SK-N-DZ (cell line): Measurements from ENCODE around the gene MICAL3.

Experiments used
- DNase-seq: peaks from one replicate; pipeline ENCODE4 v3.0.0-alpha.2; 2015; ENCODE audit warnings: low spot score

Gene MICAL3

DNA sequence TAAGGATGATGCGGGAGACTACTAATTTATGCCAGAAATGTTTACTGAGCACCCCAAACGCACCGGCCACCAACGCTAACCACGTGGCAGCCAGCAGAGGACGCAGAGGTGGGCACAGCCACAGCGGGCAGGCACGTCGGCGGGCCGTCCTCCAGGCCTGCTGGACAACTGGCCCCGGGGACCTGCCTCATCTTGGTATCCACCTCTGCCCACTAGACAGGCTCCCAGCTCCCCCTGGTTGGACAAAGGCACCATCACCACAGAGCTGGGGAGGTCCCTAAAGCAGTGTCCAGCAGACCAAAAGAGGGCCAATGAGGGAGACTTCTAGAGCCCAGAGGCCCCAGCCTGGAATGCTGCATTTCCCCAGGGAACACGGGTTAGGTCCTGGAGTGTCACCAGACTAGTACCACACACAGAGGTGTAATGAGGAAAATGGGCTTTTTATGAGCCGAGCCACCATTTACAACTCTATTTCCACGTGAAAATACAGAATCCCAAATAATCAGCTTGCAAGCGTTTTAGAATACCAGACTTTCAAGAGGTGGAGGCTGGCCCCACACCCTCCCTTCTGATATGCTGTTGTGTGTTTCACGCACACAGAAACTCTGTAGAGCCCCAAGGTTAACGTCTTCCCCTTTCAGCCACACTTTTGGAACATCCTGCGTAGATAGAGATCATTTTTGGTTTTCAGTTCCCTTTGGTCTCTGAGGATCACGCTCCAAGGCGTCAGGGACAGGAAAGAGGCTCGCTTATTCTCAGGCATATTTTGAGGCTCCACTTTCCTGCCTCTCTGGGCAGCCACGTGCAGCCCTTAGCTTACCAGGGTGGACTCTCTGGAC, 226.4 kb downstream of the MICAL3 start:
- no peak for DNase-seq

DNA sequence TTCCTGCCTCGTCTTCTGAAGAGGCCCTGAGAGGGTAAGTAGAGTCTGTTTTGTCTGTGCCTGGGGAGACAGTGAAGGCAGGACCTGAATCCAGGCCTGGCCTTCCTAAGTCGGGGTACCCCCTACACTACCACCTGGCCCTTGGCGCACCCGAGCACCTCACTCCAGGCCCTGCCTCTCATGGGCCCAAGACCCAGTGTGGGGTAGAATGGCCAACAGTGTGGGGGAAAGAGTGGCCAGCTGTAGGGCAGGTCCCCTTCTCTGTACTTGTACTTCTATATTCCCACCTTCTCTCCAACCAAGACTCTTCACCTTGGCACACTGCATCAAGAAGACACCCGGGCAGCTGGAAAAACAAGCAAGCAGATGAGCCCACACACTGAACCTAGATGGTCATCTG, 227.7 kb downstream of the MICAL3 start:
- no peak for DNase-seq

DNA sequence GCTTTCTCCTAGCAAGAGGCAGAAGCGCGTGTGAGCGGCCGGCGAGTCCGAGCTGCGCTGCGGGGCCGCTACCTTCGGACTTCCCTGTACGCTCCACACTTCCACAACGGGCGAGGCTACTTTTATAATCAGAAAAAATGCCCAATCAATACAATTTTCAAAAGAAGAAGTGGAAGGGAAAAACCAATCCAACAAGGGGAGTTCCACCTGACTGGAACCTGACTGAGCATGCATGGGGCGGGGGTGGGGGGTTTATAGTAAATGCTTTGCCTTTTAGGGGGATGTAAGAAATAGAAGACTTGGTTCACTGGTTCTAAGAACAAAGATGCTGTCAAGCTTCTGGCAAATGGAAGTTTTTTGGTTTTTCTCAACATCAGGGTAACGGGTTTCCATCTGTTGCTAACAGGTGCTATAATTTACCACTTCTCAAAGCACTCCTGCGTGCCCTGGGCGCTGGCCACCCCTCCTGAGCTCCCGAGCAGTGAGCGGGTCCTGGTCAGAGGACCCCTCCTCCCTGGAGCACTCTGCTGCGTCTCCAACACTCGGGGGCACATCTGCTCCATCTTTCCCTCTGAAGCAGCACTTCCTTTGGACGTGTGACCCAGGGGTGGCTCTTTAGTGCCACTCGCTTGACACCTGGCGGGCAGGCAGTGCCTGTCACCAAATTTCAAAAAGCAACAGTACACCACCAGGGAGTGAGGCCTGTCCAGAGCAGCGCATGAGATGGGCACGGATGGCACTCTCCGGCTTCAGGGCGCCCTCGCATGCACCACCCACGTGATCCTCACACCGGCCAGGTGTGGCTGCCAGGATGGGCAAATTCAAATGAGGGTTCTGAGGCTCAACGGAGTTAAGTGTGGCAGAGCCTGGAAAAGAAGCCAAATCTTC, 228.5 kb downstream of the MICAL3 start:
- DNase-seq, result no peak

DNA sequence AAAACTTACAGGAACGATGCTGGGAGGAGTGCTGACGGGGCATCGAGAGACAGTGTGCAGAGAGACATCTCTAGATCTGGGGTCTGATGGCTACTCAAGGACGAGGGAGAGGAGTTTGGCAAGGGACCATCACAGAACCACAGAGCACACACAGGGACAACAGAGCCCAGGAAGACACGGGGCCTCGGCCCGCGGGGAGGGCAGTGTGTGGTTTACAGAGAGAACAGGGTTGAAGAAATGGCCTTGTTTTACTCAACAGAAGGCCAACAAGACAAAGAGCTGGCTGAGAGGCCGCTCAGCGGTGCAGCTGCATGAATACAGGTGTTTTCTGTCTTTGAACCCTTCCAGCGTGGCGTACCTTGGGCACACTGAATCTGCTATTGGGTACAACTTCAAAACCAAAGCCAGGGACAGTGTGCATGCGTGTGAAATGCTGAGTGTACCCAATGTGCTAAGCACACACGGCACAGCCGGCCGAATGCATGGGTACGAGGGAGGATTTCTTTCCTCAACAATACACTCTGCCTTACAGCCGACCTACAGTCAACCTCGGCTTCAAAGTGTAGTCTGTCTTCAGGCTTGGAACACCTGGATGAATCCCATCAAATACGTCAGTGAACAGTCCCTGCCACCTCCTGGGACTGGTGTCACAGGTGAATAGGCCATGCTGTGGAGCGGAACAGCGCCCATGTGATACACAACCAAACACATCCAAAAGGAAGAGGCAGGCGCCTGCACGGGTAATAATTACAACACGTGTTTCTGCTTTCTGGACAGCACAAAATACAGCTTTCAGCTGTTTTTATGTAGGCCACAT, 229.4 kb downstream of the MICAL3 start:
- no peak for DNase-seq

DNA sequence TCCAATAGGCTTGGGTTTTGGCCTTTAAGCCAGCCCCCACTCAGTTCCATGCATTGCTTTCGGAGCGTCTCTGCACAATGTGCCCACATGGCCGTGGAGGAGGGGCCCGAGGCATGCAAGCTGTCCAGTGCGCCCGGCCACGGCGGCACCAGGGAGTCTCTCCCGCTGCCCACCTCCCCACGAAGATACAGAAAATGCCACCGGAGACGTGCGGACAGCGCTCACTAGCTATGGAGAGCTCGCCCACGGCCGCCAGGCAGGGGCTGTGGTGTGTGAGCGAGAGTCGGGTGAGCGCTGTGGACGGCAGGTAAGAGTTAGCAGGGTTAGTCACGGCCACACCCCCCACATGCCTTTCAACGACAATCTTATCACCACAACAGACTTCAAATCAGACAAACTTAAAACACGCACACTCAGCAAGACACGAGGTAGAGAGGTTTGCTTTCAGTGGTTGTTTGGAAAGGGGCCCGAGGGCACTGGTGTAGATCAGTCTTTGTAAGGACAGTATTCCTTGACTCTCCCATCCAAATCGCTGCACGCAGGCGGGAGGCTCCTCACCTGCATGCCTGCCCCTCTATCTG, 231.4 kb downstream of the MICAL3 start:
- DNase-seq, result no peak

DNA sequence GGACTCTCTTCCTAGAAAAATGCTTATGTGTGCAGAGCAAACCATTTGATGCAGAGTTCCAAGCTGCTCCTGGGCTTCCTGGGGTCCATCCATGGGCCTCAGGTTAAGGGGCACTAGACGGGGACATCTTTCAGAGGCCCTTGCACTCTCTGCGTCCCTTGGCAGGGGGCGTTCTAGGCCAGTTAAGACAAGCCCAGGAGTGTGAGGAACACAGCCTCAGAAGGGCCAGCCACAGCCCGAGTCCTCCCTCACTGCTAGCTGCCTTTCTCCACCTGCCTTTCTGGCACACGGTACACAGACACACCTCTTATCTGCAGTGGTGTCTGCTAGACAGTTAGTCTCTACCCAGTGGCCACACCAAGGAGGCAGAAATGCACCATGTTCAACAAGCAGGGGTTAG, 232.1 kb downstream of the MICAL3 start:
- DNase-seq, result no peak

DNA sequence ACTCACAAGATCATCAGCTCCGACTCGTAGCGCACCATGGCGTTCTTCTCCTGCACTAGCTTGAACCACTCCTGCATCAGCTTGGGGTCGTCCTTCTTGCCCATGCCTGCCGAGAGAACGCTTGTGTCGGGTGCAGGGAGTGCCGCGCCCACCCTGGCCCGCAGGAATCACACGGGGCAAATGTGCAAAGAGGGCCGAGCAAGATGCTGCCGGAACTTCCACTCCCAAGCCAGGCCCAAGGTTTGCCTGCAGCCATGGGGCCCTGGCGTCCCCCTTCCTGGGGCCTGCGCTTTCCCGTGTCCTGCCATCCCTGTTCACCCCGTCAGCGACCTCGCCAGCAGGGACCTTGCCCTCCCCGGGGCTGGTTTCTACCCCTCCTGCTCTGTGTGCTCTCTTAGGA, 233.2 kb downstream of the MICAL3 start:
- DNase-seq, result no peak

DNA sequence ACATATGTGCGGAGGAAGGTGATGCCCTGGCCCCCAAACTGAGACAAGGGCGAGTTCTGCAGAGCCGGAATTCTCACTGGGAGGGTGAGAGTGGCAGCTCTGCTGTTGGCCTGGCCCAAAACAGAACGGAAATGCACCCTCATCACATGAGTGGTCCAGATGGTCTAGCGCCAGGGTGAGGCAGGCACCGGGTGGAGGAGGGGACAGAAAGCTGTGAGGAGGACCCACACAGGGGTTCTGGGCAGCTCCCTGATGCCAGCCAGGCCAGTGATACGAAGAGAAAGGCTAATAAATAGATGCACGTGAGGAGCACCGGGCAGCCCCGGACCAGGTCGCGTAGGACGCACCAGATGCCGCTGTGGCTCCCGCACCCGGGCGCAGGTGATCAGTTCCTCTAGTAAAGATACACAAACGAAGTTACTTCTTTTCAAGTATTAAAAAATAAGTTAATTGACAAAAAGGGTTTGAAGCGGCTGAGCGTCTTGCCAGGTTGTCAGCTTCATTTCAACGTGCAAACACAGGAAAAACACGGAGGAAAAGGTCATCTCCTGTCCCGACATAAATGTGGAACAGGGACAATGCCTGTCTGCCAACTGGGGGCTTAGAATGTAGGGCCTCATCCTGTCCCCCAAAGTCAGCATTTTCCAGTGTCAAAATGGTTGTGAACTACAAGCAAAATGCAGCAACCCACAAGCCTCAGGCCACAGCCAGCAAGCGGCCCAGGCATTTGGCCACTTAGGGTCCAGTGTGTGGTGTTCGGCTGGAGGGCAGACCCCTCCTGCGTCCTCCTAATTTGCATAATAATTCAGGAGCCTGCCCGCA, 234.8 kb downstream of the MICAL3 start:
- DNase-seq, result no peak

DNA sequence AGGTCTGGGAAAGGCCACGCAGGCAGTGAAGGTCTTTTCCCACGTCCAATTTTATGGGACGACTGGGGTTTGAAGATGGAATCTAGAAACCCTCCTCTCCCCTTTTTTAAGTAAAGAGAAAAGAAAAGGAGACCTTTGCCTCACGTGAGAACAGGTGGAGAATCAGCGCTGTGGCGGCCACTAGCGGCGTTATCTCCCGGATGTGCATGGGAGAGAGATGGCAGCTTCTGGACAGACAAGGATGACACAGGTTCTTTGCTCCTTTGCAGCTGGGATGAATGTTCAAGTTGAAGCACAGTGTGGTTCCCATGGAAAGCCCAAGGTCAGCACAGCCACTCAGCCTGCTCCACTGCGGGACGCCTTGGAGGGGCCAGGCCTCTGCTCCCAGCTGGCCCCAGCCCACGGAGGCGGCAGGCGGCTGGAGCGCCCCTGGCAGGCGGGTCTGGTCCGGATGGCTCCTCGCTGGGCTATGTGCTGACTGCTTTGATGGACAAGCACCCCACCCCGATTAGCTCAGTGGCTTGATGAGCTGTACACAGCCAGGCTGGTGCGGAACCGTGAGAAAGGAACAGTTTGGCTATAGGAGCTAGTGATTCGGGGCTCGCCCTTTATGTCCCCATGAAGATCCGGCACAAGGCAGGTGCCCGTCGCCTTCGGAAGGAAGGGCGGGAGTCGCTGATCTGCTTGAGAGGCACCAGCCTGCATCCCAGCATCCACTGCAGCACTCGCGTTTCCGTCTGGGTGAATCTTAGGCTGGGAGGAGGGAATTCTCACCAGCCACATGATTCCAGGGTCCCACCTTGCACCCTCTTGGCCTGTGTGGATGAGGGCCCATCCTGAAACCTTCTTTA, 235.6 kb downstream of the MICAL3 start:
- no peak for DNase-seq

DNA sequence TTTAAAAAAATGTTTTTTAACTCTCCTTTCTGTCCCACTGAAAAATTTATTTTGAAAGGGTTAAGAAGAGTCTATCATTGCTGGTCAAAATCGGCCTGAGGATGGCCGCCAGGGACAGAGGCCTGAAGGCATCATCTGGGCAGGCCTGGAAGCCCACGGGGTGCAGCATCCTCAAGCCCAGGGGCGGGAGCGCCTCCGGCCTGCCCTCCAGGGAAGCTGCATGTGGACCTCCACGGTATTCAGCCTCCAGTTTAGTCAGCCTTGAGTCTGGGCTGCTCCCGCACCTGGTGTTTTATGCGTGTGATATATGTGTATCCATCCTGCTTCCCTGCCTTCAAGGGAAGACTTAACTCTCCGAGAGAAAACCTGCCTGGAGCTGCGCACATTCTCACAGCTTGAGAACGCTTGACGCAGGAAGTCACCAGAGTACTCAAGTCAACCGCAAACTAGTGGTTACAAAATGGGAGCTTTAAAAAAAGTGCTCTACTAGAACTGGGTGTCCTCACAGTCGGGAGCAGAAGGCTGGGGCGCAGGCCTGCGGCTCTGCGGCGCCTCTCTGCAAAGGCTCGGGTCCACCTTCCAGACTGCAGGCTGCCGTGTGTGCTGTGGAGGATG, 236.5 kb downstream of the MICAL3 start:
- DNase-seq, result no peak

DNA sequence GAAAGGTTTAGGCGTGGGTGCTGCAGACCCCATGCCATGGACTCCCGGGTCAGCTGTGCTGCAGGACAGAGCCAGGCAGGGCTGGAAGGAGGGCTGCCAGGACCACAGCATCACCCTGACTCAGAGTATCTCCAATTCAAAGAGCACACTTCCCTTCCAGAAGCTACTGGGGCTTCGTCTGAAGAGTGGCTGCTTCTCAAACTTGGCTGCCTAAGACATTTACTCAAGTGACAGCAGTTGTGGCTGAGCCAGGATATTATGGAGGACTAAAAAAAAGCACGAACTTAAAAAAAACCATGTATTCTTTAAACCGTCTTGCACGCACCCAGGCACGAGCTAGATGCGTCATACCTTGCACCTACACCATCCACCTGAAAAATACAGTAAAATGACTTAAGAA, 237.1 kb downstream of the MICAL3 start:
- DNase-seq, result no peak

DNA sequence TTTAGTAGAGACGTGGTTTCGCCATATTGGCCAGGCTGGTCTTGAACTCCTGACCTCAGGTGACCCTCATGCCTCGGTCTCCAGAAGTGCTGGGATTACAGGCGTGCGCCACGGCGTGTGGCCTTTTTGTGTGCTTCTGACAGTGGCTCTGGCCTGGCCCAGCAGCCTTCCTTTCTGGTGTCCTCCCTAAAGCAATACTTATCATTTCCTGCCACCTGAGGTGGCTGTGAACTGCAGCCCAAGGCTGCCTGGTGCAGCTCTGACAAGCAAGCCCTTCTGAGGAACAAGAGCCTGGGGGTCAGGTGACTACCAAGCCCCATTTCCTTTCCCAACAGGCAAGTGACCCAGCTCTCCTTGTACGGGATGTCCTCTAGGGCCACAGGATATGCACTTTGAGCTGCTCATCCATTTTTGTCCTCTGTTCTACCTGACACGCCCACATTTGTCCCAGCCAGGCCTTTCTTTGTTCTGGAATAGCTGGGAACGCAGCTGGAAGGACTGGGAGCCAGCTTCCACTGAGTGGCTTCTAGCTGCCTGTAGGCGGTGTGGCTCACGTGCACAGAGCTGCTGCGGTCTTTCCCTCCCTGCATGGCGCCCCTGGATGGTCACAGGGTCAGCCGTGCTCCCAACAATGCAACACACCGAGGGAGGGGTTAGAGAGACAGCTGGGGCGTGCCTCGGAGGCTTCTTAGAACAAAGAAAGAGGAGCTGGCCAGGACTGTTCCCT, 237.8 kb downstream of the MICAL3 start:
- no peak for DNase-seq

DNA sequence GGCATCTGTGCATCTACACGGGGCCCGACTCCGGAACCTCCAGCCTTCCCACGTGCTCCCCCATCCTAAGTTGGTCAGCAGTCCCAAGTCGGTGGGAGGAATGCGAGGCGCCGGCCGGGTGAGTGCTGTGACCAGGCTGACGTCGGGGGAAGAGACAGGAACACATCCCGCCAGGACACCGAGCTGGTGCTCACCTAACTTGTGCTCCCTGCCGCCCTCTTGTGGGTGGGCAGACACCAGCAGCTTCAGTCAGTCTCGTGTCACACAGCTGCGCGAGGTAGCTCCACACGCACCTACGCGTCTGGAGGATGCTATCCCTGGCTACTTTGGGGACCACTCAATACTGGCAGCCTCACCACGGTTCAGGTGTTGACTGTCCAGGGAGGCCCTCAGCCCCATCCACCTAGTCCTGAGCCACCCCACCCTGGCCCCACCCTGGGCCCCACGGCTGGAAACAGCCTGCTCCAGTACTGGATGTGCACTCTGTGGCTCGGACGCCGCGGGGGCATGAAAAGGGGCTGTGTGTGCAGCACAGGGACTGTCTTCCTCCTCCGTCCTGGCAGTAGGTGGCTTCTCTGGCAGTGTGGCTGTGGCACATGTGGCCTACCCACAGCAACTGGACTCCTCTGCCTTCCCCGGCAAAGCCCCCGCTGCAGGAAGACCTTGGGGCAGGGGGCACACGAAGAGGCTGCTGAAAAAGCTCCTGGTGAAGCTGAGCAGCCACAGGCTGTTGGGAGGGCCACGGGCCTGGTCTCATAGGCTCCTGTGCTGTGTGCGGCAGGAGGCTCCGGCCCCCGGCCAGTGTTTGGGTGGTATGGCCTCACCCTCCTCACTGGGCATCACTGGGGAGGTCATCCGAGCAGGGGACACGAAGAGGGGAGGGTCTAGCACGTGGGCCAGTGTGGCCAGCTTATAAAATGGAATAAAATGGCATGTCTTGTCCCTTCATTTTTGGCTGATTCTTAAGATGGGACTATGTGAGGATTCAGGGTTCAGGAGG, 238.9 kb downstream of the MICAL3 start:
- DNase-seq, result peak; percentile 57

DNA sequence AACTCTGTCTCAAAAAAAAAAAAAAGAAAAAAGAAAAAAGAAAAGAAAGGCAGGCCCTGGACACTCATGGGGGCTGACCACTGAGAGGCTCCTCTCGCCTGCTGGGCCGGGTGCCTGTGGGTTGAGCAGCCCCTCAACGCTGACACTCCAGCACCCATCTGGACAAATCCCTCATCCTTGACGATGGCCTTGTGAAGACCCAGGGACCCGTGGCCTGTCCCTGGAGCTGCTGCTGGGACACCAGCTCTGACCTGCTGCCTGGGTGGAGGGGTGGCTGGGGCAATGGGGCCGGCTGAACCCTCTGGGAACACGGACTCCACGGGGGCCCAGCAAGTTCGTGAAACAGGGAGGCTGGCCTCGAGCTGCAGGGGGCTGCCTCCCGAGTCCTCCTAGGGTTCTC, 239.6 kb downstream of the MICAL3 start:
- DNase-seq, result no peak

DNA sequence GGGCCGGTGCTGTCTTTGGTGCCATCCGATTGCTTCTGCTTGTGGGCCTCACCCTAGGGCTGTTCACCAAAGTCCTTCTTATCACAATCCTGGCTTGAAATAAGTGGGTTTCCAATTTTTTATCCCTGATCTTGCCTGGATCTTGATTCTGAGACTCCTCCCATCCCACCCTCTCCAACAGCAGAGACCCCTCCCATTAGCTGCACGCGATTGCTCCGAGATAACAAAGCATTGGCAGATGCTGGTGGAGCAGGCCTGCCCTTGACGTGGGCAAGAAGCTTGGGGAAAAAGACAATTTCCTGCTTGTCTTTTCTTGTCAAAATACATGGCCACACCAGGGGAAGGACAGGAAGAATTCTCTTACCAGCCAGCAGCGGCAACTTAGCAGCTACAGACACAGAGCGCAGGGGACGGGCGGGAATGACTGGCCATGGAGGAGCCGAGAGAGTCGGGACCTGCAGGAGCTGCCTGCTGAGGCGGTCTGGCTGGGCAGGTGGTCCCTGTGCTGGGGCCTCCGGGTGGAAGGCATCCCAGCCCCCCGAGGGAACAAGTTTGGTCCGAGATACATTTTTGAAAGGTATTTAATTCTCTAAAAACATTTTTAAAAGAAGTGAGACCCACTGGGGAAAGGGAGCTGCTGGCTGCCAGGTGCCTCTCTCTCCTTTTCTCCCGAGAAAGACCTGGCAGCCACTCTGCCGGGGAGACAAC, 240.4 kb downstream of the MICAL3 start:
- peak; percentile 79 for DNase-seq

DNA sequence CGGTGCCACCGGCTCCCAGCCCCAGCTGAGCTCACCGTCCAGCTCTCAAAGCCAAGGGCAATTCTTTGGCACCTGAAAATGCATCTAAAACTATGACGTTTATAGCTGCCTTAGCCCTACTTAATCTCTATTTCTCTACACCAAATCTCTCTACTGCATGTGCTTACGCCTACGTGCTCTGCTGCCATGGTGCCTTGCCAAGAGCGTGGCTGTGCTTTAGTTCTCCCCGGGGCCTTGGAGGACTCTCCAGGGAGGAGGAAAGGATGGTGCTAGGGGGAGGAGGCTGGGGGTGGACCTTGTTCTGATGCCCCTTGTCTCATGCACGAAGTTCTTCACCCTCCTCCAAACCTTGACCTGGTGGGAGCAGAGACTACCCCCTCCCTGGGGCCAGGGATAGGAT, 241.0 kb downstream of the MICAL3 start:
- no peak for DNase-seq

DNA sequence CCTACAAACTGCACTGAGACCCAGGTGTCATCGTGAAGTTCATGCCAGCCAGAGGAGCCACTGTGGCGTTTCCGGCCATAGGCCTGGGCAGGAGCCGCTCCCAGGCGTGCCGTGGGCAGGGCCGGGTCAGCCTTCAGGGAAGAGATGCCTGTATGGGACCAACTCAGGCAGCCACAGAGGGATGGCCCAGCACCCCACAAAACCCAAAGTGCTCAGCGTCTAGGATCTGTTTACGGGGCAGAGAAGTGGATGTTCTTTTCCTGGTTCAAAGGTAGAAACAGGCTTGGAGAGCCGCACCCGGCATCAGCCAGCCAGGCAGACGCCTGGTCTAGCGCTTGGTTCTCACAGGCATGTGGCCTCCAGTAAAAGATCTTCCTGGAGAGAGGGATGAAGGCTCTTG, 241.7 kb downstream of the MICAL3 start:
- no peak for DNase-seq
